HG02938 (cell line): ENCODE results near the gene PODNL1.
"Not testable (repeated sequence)": the region's sequence is repeated elsewhere in the genome, so short reads cannot be mapped to it uniquely, and the experiment has no call there.

Source experiments
- ATAC-seq: cut with Tn5 transposase; IDR thresholded peaks from one replicate; pipeline ENCODE4 v1.9.1; 2021; ENCODE audit warnings: mild to moderate bottlenecking, moderate library complexity; ENCODE audit not compliant: unreplicated experiment

The PODNL1 gene

DNA sequence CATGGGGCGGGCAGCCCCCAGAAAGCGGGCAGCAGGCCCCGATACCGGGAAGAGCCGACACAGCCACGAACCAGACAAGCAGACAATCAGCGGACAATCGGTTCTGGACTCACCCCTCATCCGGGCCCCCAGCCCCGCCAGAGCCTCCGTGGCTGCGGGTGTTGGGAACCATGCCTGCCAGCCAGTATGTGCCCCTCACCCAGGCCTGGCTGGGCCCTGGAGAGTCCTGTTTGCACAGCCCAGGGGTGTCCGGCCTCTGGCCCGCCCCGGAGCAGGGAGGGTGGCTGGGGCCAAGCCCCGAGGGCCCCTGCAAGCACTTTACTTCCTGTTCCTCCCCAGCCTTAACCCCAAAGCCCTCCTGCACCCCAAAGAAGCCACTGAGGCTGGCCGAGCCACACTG, 7.8 kb downstream of the PODNL1 start:
- no peak for ATAC-seq

DNA sequence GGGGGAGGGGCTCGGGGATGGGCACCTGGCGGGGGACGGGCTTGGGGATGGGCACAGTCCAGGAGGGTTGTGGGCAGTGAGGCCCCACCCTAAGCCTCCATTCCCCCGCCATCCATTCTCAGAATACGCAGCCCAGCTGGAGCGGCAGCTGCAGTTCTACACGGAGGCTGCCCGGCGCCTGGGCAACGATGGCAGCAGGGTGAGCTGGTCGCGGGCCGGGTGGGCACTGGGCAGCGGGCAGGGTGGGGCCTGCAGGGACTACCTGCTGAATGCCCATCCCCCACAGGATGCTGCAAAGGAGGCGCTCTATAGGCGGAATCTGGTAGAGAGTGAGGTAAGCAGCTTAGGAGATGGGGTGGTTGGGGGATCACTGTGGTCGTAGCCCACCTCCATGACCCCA, 8.3 kb downstream of the PODNL1 start:
- ATAC-seq = no peak

DNA sequence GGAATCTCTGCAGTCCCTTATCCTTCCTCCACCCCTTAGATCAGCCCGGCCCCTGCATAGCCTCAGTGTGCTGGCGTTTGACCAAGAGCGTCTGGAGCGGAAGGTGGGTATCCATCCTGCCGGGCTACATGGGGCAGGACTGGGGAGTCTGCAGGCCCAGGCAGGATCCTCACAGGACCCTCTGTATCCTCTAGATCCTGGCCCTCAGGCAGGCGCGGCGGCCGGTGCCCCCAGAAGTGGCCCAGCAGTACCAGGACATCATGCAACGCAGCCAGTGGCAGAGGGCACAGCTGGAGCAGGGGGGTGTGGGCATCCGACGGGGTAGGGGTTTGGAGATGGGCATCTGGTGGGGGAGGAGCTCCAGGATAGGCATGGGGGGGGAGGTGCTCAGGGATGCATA, 8.9 kb downstream of the PODNL1 start:
- ATAC-seq = no peak

DNA sequence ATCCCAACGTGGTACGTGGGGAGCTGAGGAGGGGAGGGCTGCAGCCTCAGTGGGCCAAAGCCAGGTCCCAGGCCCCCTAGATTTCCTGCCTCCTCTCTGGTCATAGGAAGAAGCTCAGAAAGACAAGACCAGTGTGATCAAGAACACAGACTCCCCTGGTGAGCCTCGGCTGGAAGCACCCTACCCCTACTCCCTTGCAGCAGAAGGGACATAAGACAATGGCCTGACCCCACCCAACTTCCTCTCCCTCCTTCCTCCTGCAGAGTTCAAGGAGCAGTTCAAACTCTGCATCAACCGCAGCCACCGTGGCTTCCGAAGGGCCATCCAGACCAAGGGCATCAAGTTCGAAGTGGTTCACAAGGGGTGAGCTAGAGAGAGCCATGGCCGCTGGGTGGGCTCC, 11.5 kb downstream of the PODNL1 start:
- no peak for ATAC-seq

DNA sequence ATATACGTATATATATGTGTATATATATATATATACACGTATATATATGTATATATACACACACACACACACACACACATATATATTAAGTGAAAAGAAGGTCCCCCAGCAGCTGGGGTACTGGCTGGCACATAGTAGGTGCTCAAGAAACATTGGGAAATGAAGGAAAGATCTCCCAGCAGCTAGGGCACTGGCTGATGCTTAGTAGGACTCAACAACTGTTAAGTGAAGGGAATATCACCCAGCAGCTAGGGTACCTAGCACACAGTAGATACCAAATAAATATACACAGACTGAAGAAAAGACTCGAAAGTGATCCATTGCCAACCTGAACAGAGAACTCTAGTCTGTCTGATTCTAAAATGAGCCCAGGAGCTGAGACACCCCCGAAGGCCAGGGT, 12.2 kb downstream of the PODNL1 start:
- no peak for ATAC-seq

DNA sequence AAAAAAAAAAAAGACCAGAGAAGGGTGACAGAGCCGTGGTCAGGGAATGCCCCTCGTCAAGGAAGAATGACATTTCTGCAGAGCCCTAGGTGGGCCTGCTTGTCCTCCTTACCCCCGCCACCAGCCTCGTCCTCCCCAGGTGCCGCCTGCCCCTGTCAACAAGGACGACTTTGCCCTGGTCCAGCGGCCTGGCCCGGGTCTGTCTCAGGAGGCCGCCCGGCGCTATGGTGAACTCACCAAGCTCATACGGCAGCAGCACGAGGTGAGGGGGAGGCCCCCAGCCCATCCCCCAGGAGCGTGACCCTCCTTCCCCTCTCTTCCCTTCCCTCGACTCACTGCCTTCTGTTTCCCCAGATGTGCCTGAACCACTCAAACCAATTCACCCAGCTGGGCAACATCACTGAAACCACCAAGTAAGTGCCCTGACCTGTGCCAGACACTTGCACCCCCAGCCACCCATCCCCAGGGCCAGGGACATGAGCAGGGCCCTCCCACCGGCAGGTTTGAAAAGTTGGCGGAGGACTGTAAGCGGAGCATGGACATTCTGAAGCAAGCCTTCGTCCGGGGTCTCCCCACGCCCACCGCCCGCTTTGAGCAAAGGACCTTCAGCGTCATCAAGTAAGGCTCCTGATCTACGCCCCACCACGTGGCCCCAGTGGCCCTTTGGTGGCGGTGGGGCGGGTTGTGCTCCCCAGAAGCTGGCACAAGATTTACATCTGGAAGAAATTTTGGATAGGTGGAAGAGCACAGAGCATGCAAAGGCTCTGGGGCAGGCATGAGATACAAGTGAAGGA, 14.8 kb downstream of the PODNL1 start:
- ATAC-seq = no peak

DNA sequence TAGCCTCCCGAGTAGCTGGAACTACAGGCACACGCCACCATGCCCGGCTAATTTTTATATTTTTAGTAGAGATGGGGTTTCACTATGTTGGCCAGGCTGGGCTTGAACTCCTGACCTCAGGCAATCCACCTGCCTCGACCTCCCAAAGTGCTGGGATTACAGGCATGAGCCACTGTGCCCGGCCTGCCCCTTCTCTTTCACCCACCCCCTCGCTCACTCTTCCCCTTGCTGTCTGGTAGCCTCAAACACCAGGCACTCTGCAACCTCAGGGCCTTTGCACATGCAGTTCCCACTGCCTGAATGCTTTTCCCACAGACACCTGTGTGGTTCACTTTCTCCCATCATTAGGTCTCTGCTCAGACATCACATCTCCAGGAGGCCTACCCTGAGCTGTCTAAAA, 16.1 kb downstream of the PODNL1 start:
- not testable (repeated sequence) for ATAC-seq

DNA sequence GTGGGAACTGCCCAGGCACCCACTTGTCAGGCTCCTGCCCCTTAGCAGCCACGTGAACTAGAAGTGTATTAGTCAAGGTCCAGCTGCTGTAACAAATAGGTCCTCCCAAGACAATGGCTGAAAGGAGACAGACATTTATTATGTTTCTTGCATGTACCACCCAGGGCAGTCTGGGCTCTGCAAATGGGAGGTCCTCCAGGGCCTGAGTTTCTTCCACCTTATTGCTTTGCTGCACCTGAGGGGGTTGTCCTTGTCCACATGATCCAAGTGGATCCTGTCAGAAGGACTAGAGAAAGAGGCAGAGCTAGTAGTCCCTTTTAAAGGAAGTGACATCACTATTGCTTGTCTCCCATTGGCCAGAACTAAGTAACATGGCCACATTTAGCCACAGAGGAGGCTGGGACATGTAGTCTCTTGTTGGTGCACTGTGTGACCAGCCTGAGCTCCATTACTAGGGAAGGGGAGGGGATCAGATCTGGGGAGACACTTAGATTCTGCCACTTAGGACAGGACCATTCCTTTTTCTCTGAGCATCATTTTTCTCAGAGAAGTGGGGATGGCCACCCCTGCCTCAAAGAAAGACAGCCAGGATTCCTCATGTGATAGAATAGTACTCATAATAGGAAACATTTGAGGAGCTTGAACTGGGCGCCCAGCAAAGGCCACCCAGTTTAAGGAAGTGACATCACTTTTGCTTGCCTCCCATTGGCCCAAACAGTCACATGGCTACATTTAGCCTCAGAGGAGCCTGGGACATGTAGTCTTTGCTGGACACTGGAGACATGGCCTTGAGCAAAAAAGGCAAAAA, 17.1 kb downstream of the PODNL1 start:
- no peak for ATAC-seq

DNA sequence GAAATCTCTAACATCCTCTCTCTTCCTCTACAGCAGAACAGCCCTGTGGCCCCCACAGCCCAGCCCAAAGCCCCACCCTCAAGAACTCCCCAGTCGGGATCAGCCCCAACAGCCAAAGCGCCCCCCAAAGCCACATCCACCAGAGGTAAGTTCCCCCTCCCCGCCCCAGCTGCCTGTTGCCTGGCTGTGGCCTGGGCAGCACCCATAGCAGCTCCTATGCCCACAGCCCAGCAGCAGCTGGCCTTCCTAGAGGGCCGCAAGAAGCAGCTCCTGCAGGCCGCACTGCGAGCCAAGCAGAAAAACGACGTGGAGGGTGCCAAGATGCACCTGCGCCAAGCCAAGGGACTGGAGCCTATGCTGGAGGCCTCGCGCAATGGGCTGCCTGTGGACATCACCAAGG, 17.7 kb downstream of the PODNL1 start:
- no peak for ATAC-seq

DNA sequence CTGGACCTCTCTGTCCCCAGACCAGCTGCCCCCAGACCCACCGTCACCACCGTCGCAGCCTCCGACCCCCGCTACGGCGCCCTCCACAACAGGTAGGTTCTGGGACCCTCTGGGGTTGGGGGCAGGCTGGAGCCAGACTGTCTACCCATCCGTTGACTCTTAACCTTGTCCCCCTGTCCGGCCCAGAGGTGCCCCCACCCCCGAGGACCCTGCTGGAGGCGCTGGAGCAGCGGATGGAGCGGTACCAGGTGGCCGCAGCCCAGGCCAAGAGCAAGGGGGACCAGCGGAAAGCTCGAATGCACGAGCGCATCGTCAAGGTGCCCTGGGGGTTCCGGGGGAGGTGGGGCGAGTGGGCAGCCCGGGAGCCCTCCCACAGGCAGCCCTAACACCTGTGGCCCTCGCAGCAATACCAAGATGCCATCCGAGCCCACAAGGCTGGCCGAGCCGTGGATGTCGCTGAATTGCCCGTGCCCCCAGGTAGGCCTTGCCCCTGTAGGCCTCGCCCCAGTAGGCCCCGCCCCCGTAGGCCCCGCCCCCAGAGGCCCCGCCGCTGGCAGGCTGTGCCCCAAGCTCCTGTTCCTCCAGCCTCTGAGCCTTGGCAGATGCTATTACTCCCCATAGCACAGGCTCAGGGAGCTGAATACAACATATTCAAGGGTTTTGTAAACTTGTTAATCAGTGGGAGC, 19.3 kb downstream of the PODNL1 start:
- no peak for ATAC-seq

DNA sequence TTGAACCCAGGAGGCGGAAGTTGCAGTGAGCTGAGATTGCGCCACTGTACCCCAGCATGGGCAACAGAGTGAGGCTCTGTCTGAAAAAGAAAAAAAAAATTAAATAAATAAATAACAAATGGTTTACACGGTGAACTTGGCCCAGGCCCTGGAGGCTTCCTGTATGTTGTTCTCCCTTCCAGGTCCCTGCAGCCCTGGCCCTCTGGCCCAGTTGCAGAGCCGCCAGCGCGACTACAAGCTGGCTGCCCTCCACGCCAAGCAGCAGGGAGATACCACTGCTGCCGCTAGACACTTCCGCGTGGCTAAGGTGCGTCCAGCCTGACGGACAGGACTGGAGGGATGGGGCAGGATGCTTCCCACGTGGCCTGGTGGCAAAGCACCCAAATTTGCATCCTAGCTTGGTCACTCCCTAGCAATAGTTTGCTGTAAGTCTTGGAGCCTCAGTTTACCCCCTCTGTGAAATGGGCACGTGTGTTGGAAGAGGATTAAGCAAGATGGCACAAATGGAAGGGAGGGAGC, 20.3 kb downstream of the PODNL1 start:
- ATAC-seq = no peak

DNA sequence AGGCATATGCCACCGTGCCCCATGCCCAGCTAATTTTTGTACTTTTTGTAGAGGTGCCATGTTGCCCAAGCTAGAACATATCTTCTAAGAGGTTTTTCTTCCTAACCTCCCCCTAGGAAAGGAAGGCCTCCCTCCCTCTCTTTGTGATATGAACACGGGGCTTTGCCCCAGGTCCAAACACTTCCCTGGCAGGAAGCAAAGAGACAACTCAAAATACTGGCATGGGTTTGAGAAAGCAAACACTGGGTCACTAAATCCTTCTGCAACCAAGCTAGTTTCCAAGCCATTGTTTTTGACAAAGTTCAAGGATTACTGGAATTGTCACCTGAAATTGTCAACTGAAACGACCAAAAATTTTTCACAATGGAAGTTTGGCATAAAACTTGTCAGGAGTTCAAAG, 23.4 kb downstream of the PODNL1 start:
- ATAC-seq = no peak

DNA sequence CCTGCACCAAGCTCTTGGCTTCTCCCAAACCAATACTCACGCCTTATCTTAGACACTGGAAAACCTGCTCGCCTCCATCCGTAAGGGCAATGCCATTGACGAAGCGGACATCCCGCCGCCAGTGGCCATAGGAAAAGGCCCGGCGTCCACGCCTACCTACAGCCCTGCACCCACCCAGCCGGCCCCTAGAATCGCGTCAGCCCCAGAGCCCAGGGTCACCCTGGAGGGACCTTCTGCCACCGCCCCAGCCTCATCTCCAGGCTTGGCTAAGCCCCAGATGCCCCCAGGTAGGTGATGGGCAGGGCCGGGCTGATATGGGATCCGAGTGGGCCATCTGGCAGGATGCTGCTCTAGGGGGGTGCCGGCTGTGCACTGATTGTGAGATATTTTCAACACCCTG, 24.9 kb downstream of the PODNL1 start:
- ATAC-seq = no peak

DNA sequence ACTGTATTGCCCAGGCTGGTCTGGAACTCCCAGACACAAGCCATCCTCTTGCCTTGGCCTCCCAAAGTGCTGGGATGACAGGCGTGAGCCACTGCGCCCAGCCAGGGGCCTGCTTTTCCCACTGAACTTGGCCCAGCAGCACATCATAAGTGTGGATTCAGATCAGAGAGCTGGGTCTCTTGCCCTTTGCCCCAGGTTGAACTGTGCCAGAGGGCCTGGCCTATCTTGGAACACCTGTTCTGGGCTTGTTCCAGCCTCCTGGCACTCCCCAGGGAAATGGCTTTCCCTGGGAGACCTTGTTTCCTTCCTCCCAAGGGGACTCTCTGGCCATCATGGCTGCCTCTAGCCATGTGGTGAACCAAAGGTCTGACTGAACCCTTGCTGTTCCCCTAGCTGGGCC, 28.8 kb downstream of the PODNL1 start:
- ATAC-seq = no peak

DNA sequence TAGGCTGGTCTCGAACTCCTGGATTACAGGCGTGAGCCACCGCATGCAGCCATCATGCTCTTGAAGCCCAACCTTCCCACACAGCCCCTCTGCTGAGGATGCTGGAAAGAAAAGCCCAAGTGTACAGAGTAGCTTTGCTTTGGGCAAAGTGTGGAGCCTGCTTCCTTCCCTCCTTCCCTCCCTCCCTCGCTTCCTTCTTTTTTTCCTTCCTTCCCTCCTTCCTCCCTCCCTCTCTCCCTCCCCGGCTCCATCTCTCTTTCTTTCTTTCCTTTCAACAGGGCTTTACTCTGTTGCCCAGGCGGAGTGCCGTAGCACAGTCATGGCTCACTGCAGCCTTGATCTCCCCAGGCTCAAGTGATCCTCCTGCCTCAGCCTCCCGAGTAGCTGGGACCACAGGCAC, 29.5 kb downstream of the PODNL1 start:
- ATAC-seq = no peak

DNA sequence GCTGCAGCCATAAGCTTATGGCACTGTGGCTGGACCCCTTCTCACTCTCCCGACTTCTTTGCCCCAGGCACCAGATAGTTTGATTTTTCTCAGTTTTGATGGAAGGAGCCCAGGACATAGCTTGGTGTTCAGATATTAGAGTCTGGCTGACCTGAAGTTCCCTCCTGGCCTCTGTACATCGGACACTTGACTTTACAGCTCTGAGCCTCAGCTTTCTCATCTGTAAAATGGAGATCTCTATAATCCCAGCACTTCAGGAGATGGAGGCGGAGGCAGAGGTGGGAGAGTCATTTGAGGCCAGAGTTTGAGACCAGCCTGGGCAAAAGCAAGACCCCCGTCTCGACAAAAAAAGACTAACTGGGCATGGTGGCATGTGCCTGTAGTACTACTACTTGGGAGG, 31.3 kb downstream of the PODNL1 start:
- no peak for ATAC-seq

DNA sequence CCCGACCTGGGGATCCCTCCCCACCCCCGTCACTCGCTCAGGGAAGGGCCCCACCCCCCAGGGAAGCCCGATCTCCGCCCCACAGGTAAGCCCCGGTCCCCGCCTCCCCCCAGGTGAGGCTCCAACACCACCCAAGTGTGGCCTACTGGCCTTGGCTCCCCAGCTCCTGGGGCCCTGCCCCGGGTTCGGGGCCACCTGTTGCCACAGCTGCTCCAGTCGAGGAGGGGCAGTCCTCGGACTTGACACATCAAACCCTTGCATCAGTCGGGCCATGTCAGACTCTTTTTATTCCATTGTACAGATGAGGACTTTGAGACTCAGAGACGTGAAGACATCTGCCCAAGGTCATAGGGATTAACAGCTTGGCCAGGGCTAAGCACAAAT, 31.7 kb downstream of the PODNL1 start:
- no peak for ATAC-seq

DNA sequence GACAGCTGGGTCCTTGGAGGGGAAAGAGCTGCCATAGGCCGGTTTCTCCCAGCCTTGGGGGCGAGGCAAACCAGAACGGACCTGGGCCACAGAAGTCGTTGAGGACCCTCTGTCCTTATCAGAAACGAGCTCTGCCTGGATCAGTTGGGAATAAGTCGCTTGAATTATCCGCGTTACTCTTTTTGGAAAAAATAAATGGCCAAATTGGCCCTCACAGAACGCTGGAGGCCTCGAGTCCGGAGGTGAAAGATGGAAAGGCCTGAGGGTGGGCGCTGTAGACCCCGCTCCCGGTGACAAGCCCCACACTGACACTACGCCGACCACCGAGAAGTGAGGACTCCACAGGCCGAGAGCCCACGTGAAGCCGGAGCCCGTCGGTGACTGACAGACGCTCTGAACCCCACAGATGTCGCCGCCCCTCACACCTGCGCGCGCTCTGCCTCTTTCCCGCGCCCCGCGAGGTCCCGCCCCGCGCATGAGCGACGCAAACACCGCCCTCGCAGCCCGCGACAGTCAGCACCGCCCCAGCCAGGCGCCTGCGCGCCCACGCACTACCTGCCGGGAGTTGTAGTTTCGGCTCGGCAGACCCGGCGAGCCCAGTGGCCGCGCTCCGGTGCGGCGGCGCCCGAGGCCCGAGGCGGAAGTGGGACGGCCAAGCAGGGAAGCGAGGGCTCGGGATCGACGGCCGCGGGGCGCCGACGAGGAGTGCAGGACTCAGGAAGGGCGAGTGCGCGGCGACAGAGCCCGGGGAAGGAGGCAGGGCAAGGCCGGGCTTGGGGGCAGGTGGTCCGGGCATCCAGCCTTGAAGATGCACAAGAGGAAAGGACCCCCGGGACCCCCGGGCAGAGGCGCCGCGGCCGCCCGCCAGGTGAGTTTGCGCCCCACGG, 32.3 kb downstream of the PODNL1 start, which contains the start of the genes BRME1 and CC2D1A:
Gene BRME1, minus strand, starts transcription at position 484 of the 887 bp plus-strand sequence. CDS start 1,225 bp downstream, outside the sequence.
Gene CC2D1A, plus strand, starts transcription at position 568 of the 887 bp plus-strand sequence. Its CDS starts 241 bp downstream, at position 809.
- peak; percentile 91 for ATAC-seq

DNA sequence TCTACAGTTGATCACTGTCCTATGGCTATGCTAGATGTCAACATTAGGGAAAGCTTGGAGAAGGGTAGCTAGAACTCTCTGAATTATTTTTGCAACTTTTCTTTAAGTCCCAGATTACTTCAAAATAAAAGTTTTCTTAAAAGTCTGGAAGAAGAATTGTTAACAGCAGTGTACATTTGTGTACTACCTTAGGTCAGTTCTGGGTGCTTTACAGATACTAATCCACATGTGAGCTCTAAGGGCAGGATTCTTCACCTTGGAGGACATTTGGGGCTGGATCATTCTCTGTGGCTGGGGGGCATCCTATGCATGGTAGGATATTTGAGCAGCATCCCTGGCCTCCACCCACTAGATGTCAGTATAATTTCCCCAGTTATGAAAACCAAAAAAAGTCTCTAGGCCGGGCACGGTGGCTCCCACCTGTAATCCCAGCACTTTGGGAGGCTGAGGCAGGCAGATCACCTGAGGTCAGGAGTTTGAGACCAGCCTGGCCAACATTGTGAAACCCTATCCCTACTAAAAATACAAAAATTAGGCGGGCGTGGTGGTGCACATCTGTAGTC, 35.1 kb downstream of the PODNL1 start:
- ATAC-seq = no peak
